Left renal cortex interstitium (tissue), 4 donors: ENCODE measurements around the gene TNPO2. TPM values are rescaled to one million over a fixed set of nuclear protein-coding genes. Genes with fewer than 3 reads are reported as not detected.
A peak's percentile ranks its signal among the peaks of the same experiment; 100 is the strongest.
"Not testable (repeated sequence)": the region's sequence is repeated elsewhere in the genome, so short reads cannot be mapped to it uniquely, and the experiment has no call there.

Experiments used
- DNase-seq, 4 donors: peaks; one replicate each; pipeline ENCODE4 v3.0.0-alpha.2; 2013; ENCODE audit warnings: low read depth in 4 of 4, low spot score in 2 of 4, missing footprints in 1 of 4
- polyA plus RNA-seq, 4 donors: library from polyadenylated mRNA; unstranded; fragments of 120-200 nt; gene quantifications; one replicate each; pipeline ENCODE4 v1.2.1, GENCODE V29; 2013; ENCODE audit not compliant: insufficient read length in 4 of 4

TNPO2 gene
- polyA plus RNA-seq, 4 donors = 55.5 to 98.6 (median 72.3) TPM

GRCh38 chr19:12737835-12738351 is 14.2 kb upstream of the TNPO2 start:
- DNase-seq = no peak

GRCh38 chr19:12736995-12737834 is 13.5 kb upstream of the TNPO2 start, which contains the start of gene GET3:
GET3 (plus strand) TSS chr19:12737497; CDS start chr19:12737506, 9 bp downstream.
- peak; percentile 94 to 97 (median 96) for DNase-seq

- no peak for DNase-seq
These were observed 9.9 kb upstream of the TNPO2 start for GRCh38 chr19:12733369-12734214.

- no peak for DNase-seq
These were observed 7.6 kb upstream of the TNPO2 start for GRCh38 chr19:12731337-12731736.

GRCh38 chr19:12730064-12730463 is 6.3 kb upstream of the TNPO2 start:
- DNase-seq = no peak

GRCh38 chr19:12727745-12728433 is 4.2 kb upstream of the TNPO2 start:
- no peak for DNase-seq

- DNase-seq = no peak
These were observed 3.2 kb upstream of the TNPO2 start for GRCh38 chr19:12726988-12727316.

- not testable (repeated sequence) for DNase-seq
These were observed 1.9 kb upstream of the TNPO2 start for GRCh38 chr19:12725612-12726011.

- no peak for DNase-seq
These were observed 421 bp downstream of the TNPO2 start for GRCh38 chr19:12723381-12723640.

- DNase-seq = peak; percentile 93 to 98 (median 96)
These were observed 959 bp downstream of the TNPO2 start for GRCh38 chr19:12722566-12723380.

GRCh38 chr19:12721656-12722565 is 1.8 kb downstream of the TNPO2 start:
- peak in 1 of 4 donors; percentile 65 for DNase-seq

GRCh38 chr19:12720851-12721655 is 2.7 kb downstream of the TNPO2 start:
- no peak for DNase-seq

GRCh38 chr19:12720296-12720695 is 3.4 kb downstream of the TNPO2 start:
- DNase-seq = no peak

GRCh38 chr19:12715929-12716328 is 7.8 kb downstream of the TNPO2 start:
- DNase-seq = no peak

- no peak for DNase-seq
These were observed 8.6 kb downstream of the TNPO2 start for GRCh38 chr19:12715102-12715501.

GRCh38 chr19:12713304-12713703 is 10.4 kb downstream of the TNPO2 start:
- DNase-seq = not testable (repeated sequence)

- not testable (repeated sequence) for DNase-seq
These were observed 11.7 kb downstream of the TNPO2 start for GRCh38 chr19:12712077-12712476.

- DNase-seq = no peak
These were observed 12.5 kb downstream of the TNPO2 start for GRCh38 chr19:12711187-12711586.
